H54 (cell line): ENCODE data around the gene COPZ1.
"Not testable (repeated sequence)": the region's sequence is repeated elsewhere in the genome, so short reads cannot be mapped to it uniquely, and the experiment has no call there.

Source experiments
- DNase-seq: peaks from one replicate; pipeline ENCODE4 v3.0.0; 2011; ENCODE audit warnings: low spot score, mixed read lengths; ENCODE audit not compliant: insufficient read length
- FAIRE-seq: peaks from 3 replicates; lab custom pipeline; 2011; peaks lifted over from hg19 to GRCh38; lab: Jason Lieb, UNC
- POLR2A ChIP-seq: IDR thresholded peaks from 2 replicates; pipeline ENCODE4 v1.6.1; 2011; ENCODE audit warnings: low read depth, mild to moderate bottlenecking, low read length

COPZ1 gene, protein sequence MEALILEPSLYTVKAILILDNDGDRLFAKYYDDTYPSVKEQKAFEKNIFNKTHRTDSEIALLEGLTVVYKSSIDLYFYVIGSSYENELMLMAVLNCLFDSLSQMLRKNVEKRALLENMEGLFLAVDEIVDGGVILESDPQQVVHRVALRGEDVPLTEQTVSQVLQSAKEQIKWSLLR

GRCh38 chr12:54324617-54325441, at the start of gene COPZ1:
Gene COPZ1, plus strand, starts transcription at chr12:54325131. Its CDS starts 33 bp downstream, at chr12:54325164.
- TF ChIP-seq POLR2A, result peak; percentile 83

DNA sequence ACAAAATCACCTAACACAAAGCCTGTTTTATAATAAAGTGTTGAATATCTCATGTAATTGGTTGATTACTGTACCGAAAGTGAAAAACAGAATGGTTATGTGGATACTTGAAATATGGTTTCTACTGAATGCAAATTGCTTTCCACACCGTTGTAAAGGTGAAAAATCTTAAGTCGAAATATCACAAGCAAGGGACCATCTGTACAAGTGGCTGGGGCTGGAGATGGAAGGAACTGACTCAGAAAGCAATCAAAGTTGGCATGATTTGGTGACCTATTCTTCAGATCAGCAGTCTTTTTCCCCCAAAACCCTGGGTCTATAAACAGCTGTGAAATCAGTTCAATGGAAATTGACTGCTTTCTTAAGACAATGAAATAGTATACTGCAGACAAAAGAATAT, 48.6 kb upstream of the COPZ1 start:
- no peak for FAIRE-seq
- no peak for DNase-seq
- no peak for TF ChIP-seq POLR2A

More at GRCh38 chr12:54324617-54325441, at the start of gene COPZ1:
- DNase-seq, result peak; percentile 77
- peak; percentile 95 for FAIRE-seq

GRCh38 chr12:54277823-54278276, 47.1 kb upstream of the COPZ1 start:
- FAIRE-seq (no peak), DNase-seq (no peak)
- no peak for TF ChIP-seq POLR2A

DNA sequence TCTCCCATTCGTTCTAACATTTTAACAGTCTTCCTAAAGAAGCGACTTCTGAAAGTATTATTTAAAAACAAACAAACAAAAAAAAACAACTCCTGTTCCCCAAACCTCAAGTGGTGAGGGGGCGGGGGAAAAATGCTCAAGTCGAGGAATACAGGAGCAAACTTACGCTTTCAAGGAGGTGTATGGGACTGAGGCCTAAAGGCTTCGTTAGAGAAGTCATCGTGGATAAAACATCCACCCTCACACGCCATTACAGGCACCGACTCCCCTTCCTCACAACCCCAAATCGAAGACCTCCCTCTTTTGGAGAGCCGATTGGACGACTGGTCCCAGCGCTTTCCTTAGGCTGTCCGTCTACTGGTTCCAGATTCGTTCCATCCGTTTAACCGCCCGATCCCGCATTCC, 45.7 kb upstream of the COPZ1 start:
- FAIRE-seq, result no peak
- no peak for DNase-seq

GRCh38 chr12:54279632-54280467, 45.1 kb upstream of the COPZ1 start, which contains the start of gene CBX5:
Gene CBX5, minus strand, starts transcription at chr12:54280122. Its CDS starts 22,472 bp downstream, at chr12:54257650.
- FAIRE-seq, result peak; percentile 70
- peak; percentile 83 for TF ChIP-seq POLR2A

More for the DNA sequence above, 45.7 kb upstream of the COPZ1 start:
- TF ChIP-seq POLR2A, result no peak

GRCh38 chr12:54280468-54281260, 44.3 kb upstream of the COPZ1 start, which contains the start of gene HNRNPA1:
Gene HNRNPA1, plus strand, starts transcription at chr12:54280726. Its CDS starts 82 bp downstream, at chr12:54280808.
- FAIRE-seq, result peak; percentile 91
- TF ChIP-seq POLR2A, result peak; percentile 94
- peak; percentile 84 for DNase-seq

More at GRCh38 chr12:54279632-54280467, 45.1 kb upstream of the COPZ1 start, which contains the start of gene CBX5:
- peak; percentile 90 for DNase-seq

GRCh38 chr12:54281261-54281638, 43.7 kb upstream of the COPZ1 start:
- FAIRE-seq, DNase-seq: not testable (repeated sequence)

DNA sequence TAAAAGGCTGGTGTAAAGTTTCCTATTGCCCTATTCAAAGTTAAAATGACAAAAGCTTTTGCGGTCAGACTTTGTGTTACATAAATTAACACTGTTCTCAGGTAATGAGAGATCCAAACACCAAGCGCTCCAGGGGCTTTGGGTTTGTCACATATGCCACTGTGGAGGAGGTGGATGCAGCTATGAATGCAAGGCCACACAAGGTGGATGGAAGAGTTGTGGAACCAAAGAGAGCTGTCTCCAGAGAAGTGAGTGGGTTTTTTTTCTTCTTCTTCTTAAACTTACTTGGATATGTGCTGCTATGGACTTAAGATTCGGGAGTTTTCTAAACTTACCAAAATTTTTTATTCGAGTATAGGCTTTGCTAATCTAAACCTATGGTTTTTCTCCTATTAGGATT, 43.2 kb upstream of the COPZ1 start:
- FAIRE-seq, DNase-seq: not testable (repeated sequence)

DNA sequence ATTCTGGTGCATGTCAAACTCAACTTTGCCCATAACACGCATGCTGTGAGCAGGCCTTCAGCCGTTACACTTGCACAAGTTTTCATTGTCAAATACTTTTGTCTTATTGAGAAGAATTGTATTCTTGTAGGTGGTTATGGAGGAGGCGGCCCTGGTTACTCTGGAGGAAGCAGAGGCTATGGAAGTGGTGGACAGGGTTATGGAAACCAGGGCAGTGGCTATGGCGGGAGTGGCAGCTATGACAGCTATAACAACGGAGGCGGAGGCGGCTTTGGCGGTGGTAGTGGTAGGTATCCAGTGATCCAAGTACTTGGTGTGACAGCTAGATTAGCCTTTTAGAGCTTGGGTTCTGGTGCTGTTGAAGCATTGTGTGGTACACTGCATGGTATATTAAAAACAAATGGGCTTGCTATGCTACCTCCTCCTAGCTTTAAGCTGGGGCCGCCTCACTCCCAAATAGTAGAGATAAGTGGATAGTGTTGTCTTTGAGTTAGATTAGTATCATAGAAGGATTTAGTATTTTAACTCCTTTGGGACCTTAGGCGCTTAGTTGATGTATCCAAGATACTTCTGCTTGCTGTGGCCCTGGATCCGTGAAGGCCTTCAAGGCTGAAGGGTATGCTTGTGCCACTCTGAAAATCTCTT, 41.9 kb upstream of the COPZ1 start:
- TF ChIP-seq POLR2A, result no peak
- DNase-seq (no peak), FAIRE-seq (no peak)

GRCh38 chr12:54284070-54284780, 40.7 kb upstream of the COPZ1 start:
- not testable (repeated sequence) for DNase-seq, FAIRE-seq

DNA sequence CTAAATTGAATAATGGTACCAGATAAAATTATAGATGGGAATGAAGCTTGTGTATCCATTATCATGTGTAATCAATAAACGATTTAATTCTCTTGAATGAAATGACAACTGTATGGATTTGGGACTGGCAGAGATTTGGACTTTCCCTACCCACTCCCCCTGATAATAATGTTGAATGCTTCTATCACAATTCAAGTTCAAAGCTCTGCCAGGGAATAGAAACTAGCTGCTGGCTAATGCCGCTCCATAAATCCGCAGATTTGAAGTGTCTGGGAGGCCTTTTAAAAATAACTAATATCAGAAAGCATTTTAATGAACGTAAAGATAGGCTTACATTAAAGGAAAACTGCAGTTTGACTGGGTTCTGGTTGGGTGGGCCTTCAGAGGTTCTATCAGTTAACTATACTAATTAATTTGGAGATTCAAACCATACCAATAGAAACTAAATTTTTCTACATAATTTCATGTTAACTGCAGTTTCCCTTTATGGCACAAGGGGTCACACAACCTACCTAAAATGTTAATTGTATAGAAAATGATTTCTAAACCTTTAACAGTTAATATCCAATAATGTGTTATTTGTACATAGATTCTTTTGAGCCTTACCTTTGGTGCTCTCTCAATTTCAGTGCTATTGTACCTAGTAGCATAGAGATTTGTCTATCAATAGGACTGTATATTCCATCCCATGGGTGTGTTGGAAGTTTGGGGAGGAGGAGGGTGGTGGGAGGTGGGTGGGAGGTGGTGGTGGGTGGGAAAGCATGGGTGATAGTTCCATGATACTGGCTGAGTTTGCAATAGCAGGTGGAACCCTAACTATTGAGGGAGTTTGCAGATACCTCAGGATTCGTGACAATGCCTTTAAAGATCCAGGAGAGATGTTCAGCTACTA, 39.5 kb upstream of the COPZ1 start:
- no peak for FAIRE-seq

More for the DNA sequence above, 39.5 kb upstream of the COPZ1 start:
- DNase-seq, result no peak
- TF ChIP-seq POLR2A, result no peak
